Measurements from ENCODE around the gene POT1. TPM values are rescaled to one million over a fixed set of nuclear protein-coding genes. Genes with fewer than 3 reads are reported as not detected.

Gene POT1
- total and polyA plus RNA-seq, 2 of the 4 experiments (the other 2 are of a cell fraction) = 12.7 to 28.5 TPM

DNA sequence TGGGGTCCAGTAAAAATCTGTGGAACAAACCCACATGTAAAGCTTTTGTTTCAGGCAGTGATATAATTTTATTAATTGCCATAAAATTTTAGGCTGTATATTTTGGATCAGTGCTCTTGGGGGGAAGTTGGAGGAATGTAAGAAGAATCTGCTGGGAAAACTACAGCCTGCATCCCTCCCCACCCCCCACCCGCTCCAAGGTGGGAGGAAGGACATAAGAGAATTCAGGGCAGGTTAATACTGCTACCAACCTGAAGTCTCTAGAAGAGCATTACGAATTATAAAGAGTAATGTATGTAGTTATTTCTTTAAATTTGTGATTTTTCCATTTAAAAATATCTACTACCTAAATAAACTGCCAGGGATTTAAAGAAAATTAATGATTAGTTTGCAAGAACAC is 116.9 kb downstream of the POT1 start:
- intact Hi-C loops (cut with micrococcal nuclease) = no loop called here
- no CpG with 5 or more reads among the region's 2 CpGs for WGBS, 2 experiments (ENCODE audit: extremely low coverage in 2 of 2, insufficient read length in 1 of 2)
- Histone ChIP-seq H3K36me3 (ENCODE audit: control insufficient read depth, insufficient read depth, low read length) (no peaks in the 10 kb centered on the region), H4K20me1 (ENCODE audit: insufficient read depth, low read length) (no peaks in the 10 kb centered on the region), H3K9ac (ENCODE audit: low read depth, low read length) (no peak overlapping the region), H3K79me1 (ENCODE audit: low read depth in 1 of 2, low read length in 2 of 2) (no peaks in the 10 kb centered on the region), H3K4me2 (ENCODE audit: low read depth, low read length) (no peak overlapping the region), H2BK120ac (ENCODE audit: low read depth, low read length) (no peak overlapping the region), H3K4me1 (ENCODE audit: control insufficient read depth, insufficient read depth, low read length) (no peaks in the 10 kb centered on the region), H3K9me3 (ENCODE audit: control insufficient read depth, insufficient read depth, low read length) (no peaks in the 10 kb centered on the region), H2AK9ac (replicated peaks; ENCODE audit: low read depth, low read length, poor library complexity) (no peak overlapping the region), H3K9me1 (ENCODE audit: insufficient read depth, low read length) (no peaks in the 10 kb centered on the region), H3K4ac (ENCODE audit: low read depth, low read length) (no peak overlapping the region), H4K8ac (ENCODE audit: low read depth in 2 of 2, low read length in 2 of 2) (no peak overlapping the region), H3K56ac (ENCODE audit: extremely low read depth, insufficient read depth, low read length) (no peak overlapping the region), H2BK15ac (ENCODE audit: low read depth, low read length) (no peak overlapping the region), H2BK20ac (ENCODE audit: low read depth, low read length) (no peak overlapping the region), H3K4me3 (ENCODE audit: insufficient read depth, low read depth, low read length) (no peak overlapping the region), H3K18ac (ENCODE audit: low read depth, low read length) (no peak overlapping the region), H4K5ac (ENCODE audit: low read depth, low read length) (no peak overlapping the region), H2BK5ac (ENCODE audit: low read depth, low read length, poor library complexity, severe bottlenecking) (no peak overlapping the region), H3K14ac (replicated peaks; ENCODE audit: low read depth, low read length) (no peak overlapping the region), H3K23ac (ENCODE audit: low read depth, low read length) (no peak overlapping the region), H3K27ac (ENCODE audit: insufficient read depth, low read length) (no peak overlapping the region), H4K91ac (ENCODE audit: insufficient read depth, low read depth, low read length) (no peak overlapping the region), H2AFZ (replicated peaks; ENCODE audit: low read length, poor library complexity) (no peak overlapping the region), H2AK5ac (ENCODE audit: low read depth, low read length) (no peak overlapping the region), H3K27me3 (ENCODE audit: control insufficient read depth, insufficient read depth, low read length) (no peaks in the 10 kb centered on the region)
- in situ Hi-C loops (cut with MboI; ENCODE audit: low sequenced_read_pairs) = no loop called here
- POLR2A ChIA-PET (ENCODE audit: unreplicated experiment) = no interaction called here
- dilution Hi-C loops (cut with HindIII; ENCODE audit: low sequenced_read_pairs, unreplicated experiment) = loop anchor here (25.0 kb wide), 1 partner anchor 650 kb away; no protein-coding TSS in a partner anchor
- no TSS peak for BruUV-seq (replicated peaks)
- CTCF ChIA-PET = interaction anchor here (0.6 to 0.8 kb wide), 2 partner anchors 21 to 158 kb away, joined by 3 to 4 read pairs; no protein-coding TSS in a partner anchor
- no peak for TF ChIP-seq MXI1 (IDR thresholded peaks at IDR 0.05; ENCODE audit: borderline replicate concordance, low read depth, low read length)
- no peak for TF ChIP-seq MAFK (IDR thresholded peaks at IDR 0.05; ENCODE audit: low read depth, low read length)
- TF ChIP-seq, protein P1, sequence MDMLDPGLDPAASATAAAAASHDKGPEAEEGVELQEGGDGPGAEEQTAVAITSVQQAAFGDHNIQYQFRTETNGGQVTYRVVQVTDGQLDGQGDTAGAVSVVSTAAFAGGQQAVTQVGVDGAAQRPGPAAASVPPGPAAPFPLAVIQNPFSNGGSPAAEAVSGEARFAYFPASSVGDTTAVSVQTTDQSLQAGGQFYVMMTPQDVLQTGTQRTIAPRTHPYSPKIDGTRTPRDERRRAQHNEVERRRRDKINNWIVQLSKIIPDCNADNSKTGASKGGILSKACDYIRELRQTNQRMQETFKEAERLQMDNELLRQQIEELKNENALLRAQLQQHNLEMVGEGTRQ (IDR thresholded peaks at IDR 0.05; ENCODE audit: low read depth, low read length) = no peak
- no peak for TF ChIP-seq CEBPB (IDR thresholded peaks at IDR 0.05; ENCODE audit: low read depth, low read length)
- TF ChIP-seq FOS (IDR thresholded peaks at IDR 0.05; ENCODE audit: low read depth, low read length) = no peak
- TF ChIP-seq POLR2A (IDR thresholded peaks at IDR 0.05; ENCODE audit: low read depth, low read length) = no peak
- TF ChIP-seq SMC3 (IDR thresholded peaks at IDR 0.05; ENCODE audit: low read depth, low read length) = no peak
- no peak for TF ChIP-seq RFX5 (IDR thresholded peaks at IDR 0.05; ENCODE audit: low read depth, low read length)
- TF ChIP-seq NFE2L2 (IDR thresholded peaks at IDR 0.05; ENCODE audit: low read depth, low read length) = no peak
- TF ChIP-seq RCOR1 (IDR thresholded peaks at IDR 0.05; ENCODE audit: insufficient replicate concordance, low read length) = no peak
- no peak for TF ChIP-seq MAZ (IDR thresholded peaks at IDR 0.05; ENCODE audit: borderline replicate concordance, low read depth, low read length)
- TF ChIP-seq ELK1 (IDR thresholded peaks at IDR 0.05; ENCODE audit: borderline replicate concordance, low read depth, low read length) = no peak
- no peak for TF ChIP-seq RAD21 (IDR thresholded peaks at IDR 0.05; ENCODE audit: low read length)
- TF ChIP-seq CHD1 (IDR thresholded peaks at IDR 0.05; ENCODE audit: low read depth, low read length) = no peak
- TF ChIP-seq, protein P2, sequence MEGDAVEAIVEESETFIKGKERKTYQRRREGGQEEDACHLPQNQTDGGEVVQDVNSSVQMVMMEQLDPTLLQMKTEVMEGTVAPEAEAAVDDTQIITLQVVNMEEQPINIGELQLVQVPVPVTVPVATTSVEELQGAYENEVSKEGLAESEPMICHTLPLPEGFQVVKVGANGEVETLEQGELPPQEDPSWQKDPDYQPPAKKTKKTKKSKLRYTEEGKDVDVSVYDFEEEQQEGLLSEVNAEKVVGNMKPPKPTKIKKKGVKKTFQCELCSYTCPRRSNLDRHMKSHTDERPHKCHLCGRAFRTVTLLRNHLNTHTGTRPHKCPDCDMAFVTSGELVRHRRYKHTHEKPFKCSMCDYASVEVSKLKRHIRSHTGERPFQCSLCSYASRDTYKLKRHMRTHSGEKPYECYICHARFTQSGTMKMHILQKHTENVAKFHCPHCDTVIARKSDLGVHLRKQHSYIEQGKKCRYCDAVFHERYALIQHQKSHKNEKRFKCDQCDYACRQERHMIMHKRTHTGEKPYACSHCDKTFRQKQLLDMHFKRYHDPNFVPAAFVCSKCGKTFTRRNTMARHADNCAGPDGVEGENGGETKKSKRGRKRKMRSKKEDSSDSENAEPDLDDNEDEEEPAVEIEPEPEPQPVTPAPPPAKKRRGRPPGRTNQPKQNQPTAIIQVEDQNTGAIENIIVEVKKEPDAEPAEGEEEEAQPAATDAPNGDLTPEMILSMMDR (conservative IDR thresholded peaks at IDR 0.05; ENCODE audit: low read depth, low read length) = no peak
- TF ChIP-seq BHLHE40 (IDR thresholded peaks at IDR 0.05; ENCODE audit: low read depth, low read length) = no peak
- ATAC-seq (ENCODE audit: low read depth) = no peak
- DNase-seq = no peak

Data from IMR-90 (cell line).